Hematopoietic multipotent progenitor cell treated with erythropoietin and hydrocortisone succinate and interleukin-3 and kit ligand, for 15 days (in vitro differentiated cells): ENCODE data around the gene ZNF586.
"Not testable (repeated sequence)": the region's sequence is repeated elsewhere in the genome, so short reads cannot be mapped to it uniquely, and the experiment has no call there.

Source experiments
- DNase-seq: peaks from one replicate; pipeline ENCODE4 v3.0.0-alpha.2; 2015; ENCODE audit warnings: low spot score

ZNF586 gene

DNA sequence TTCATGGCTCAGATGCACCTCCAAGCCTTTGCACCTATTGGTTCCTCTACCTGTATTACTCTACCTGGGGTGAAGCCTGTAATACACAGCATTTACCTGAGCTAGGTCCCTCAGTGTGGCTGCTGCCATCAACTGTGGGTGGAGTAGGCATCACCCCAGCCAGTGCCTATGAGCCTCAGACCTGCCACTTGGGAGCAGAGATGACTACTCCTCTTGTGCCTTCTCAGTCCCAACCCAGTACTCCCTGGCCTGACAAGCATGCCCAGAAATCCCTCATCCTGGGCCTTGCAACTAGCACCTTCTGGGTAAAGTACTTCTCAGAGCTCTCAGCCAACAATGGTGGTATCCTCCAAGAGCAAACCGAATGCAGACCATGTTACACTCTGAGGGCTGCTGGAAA, 27.1 kb downstream of the ZNF586 start:
- not testable (repeated sequence) for DNase-seq

DNA sequence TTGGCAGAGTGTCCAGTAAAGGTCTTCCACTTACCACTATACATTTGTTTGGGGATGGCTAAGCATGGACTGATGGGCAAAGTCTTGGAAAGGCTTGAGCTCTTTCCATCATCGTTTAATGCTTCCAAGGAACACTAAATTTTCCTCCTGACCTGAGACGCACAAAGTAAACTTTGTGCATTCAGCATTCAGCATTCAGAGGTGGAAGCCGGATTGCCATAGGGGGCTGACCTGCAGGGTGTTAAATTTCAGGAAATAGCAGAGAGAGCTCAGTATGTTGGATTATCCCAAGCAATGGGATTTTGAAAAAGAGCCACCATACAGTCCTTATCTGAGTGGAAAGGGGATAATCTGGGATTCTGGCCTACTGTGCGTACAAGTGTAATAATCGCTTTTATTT, 31.2 kb downstream of the ZNF586 start:
- DNase-seq, result no peak

DNA sequence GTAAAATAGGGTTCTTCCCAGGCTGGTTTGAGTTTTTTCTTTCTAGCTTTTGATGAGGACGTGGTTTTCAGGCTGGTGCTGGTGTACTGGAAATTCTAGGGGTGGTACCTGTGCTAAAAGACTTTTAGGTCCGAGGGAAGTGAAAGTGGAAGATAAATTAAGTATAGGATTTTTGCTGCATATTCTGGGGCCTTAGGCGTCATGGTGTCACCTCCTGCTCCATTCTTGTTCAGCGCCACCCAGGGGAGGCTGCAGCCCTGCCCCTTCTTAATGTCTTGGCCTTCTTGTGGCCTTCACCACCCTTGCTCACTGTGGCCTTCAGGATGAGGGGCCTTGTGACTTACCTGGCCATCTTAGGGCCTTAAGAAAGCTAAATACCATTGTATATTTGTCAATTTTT, 32.8 kb downstream of the ZNF586 start:
- peak; percentile 11 for DNase-seq

DNA sequence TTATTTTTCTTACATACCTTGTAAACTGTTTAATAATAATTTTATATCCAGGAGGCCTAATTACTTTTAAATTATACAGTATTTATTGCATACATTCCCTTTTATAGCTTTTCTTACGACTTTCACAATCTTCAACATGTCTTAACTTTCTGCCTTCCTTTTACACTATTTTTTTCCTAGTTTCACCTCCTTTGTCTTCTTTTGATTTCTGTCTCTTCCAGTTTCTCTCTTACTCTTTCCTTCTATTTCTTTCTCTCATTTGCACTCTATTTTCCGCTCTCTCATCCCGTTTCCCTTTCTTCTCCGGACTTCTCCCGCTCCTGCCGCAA, 33.8 kb downstream of the ZNF586 start:
- no peak for DNase-seq

DNA sequence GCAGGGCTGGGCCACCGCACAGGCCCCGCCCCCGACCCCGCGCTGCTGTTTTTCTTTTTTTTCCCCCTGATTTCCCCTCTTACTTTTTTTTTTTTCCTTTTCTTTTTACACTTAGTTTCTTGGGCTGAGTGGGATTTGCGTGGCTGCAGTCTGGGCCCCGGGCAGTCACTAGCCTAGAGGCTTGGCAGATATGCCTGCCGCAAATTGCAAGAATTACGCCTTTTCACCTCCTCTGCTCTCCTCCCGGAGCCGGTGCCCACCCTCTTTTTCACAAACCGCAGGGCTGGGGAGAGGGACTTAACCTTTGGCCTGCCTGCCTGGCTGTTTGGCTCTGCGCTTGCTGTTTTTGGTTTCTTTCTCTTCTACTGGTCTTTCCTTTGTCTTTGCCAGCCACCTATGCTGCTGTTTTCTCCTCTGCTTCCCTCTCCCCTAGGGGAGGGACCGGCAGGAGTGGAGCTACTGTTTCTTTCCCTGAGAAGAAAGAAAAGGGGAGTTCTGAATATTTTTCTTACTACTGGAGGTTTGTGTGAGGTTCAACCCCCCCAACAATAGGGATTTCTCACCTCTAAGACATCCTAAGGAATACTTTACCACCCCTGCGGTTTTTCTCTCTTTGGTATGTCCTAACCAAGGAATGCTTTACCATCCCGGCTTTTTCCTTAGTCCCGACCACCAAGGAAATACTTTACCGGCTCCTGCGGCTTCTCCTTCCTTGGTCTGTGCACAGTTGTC, 34.3 kb downstream of the ZNF586 start:
- peak; percentile 21 for DNase-seq

DNA sequence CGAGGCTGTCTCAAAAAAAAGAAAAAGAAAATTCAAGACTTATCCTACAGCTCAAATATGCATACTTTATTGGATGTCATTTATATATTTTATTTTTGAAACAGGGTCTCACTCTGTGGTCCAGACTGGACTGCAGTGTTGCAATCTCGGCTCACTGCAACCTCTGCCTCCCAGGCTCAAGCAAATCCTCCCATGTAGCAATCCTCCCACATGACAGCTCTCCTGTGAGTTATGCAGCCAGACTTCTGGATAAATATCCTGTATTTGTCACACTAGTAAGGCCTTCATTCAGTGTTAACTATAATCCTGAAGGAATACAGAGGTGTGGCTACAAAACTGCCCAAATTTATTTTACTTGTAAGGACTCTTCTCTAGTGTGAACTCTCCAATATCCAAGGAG, 38.1 kb downstream of the ZNF586 start:
- DNase-seq, result no peak

DNA sequence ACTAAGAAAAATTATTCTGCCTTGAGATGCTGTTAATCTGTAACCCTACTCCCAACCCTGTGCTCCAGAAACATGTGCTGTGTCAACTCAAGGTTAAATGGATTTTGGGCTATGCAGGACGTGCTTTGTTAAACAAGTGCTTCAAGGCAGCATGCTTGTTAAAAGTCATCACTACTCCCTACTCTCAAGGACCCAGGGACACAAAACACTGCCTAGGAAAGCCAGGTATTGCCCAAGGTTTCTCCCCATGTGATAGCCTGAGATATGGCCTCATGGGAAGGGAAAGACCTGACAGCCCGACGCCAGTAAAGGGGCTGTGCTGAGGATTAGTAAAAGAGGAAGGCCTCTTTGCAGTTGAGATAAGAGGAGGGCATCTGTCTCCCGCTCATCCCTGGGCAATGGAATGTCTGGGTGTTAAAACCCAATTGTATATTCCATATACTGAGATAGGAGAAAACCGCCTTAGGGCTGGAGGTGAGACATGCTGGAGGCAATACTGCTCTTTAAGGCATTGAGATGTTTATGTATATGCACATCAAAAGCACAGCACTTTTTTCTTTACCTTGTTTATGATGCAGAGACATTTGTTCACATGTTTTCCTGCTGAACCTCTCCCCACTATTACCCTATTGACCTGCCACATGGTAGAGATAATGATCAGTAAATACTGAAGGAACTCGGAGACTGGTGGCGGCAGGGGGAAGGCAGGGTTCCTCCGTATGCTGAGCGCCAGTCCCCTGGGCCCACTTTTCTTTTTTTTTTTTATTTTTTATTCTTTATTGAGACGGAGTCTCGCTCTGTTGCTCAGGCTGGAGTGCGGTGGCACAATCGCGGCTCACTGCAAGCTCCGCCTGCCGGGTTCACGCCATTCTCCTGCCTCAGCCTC, 41.2 kb downstream of the ZNF586 start:
- not testable (repeated sequence) for DNase-seq

DNA sequence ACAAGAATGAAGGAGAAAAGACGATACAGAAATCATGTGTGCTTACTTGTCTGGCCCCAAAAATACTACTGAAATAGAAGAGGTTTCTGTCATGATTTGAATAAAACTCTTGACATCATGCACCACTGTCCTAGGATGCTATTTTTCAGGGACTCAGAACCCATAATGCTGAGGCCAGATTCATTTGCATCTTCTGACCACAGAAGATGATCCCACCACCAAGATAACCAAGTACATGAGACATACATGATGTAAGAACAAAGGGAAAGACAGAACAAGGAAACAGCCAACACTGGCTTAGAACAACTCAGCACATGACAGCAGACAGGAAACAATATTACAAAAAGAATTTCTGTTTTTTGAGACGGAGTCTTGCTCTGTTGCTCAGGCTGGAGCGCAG, 42.8 kb downstream of the ZNF586 start:
- DNase-seq, result no peak

DNA sequence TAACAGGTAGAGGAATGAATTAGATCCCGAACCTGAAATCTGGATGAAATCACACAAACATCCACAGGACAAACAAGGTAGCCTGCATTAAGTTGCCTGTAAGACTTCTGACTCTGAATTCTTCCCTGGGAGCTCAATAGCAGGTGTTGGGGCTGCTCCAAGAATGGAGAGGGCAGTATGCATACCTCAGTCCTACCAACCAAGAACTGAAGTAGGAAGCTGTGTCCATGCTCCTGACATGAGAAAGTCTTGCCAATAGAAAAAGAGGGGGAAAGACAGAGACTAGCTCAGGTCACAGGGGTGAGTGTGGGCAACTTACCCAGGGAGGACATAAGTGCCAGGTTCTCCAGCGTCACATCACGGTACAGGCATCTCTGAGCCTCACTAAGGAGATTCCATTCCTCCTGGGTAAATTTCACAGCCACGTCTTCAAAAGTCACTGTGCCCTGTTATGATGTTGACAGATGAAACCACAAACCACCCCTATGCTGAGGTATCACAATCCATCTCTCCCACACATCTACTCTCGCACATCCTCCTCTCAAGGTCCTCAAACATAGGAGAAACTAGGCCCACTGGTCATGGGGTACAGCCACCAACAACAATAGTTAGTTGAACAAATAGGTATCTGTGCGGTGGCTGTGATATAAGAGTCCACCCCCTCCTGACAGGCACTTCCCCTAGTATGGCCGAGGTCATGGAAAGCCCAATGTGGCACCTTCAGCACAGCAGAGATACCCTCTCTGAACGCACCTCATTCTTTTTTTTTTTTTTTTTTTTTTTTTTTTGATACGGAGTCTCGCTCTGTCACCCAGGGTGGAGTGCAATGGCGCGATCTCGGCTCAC, 43.7 kb downstream of the ZNF586 start:
- not testable (repeated sequence) for DNase-seq

DNA sequence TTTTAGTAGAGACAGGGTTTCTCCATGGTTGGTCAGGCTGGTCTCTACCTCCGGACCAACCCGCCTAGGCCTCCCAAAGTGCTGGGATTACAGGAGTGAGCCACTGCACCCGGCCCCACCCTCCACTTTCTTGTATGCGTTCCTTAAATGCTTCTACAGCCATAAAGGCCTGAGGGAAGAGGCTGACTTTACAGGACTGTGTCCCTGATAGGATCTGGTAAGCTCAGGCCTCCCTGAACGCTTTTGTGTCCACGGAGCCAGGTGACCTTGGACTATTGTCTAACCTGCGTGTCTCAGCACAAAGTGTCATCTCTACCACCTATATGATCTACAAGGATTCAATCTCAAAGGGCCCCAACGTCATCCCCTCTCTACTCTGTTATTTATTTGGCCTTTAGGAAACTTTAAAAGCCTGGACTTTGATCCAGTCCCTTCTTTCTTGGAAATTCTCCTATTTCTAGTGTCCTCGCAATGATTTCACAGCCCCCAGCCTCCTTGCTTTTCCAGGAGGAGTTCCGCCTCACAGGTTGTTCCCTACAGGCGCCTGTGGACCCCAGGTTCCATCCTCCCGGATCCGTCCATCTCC, 44.5 kb downstream of the ZNF586 start:
- DNase-seq, result no peak

DNA sequence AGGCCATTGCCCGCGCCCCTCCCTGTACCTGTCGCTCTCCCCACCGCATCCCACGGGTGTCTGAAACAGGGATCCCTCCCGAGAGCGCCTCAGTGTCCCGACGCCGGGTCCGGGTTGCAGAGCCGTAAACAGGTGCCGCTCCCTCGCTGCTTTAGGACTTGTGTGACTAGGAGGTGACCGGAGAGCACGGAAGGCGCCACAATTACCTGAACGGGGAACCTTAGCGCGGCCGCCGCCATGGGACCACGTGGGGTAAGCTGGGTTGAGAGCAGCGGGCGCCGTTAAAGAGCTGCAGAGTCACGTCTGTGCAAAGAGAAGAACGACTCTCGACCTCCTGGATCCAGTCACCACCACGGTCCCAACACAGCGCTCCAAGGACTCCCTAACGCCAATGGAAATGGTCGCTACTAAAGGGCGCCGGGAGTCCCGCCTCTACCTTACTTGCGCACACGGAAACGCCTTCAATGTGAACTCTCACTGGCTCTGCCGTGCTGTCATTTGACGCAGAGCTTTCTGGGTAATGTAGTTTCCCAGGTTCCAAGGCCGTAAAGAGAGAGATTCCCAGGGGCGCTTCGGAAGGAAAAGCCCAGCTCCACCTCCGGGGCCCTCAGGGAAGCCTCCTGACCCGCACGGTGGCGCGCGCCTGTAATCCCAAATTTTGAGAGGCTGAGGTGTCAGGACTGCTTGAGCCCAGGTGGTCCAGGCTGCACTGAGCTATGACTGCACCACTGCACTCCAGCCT, 45.2 kb downstream of the ZNF586 start, which contains the start of gene ZNF552:
Gene ZNF552 (minus strand): TSS at position 409 of the 742 bp plus-strand sequence. CDS start 170 bp downstream, at position 239.
- DNase-seq, result peak; percentile 89

DNA sequence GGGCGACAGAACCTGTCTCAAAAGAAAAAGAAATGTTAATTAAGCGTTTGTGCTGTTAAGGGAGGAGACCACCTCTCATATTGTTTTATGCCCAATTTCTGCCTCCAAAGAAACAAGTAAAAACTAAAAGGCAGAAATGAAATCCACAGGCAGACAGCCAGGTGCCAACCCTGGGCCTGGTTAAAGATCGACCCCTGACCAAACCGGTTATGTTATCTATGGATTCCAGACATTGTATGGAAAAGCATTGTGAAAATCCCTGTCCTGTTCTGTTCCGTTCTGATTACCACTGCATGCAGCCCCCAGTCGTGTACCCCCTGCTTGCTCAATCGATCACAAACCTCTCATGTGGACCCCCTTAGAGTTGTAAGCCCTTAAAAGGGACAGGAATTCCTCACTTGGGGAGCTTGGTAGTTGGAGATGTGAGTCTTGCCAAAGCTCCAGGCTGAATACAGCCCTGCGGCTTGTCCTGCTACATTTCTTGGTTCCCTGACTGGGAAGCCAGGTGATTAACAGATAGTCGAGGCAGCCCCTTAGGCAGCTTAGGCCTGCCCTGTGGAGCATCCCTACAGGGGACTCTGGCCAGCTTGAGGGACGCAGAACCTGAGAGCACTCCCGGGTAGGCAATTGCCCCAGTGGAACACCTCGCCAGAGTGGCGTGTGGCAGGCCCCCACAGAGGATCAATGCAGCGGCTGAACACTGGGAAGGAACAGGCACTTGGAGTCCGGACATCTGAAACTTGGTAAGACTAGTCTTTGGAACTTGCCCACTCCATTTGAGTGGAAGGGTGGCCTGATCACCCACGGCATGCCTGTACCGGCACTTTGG, 46.0 kb downstream of the ZNF586 start:
- no peak for DNase-seq

DNA sequence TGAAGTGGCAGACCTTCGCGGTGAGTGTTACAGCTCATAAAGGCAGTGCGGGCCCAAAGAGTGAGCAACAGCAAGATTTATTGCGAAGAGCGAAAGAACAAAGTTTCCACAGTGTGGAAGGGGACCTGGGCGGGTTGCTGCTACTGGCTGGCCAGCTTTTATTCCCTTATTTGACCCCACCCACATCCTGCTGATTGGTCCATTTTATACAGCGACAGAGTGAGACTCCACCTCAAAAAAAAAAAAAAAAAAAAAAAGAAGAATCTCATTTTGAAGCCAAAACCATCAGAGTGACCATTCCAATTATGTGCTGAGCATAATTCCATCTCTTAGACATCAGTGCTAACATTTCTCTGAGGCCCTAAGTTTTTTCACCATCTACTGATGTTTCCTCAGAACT, 47.2 kb downstream of the ZNF586 start:
- no peak for DNase-seq

DNA sequence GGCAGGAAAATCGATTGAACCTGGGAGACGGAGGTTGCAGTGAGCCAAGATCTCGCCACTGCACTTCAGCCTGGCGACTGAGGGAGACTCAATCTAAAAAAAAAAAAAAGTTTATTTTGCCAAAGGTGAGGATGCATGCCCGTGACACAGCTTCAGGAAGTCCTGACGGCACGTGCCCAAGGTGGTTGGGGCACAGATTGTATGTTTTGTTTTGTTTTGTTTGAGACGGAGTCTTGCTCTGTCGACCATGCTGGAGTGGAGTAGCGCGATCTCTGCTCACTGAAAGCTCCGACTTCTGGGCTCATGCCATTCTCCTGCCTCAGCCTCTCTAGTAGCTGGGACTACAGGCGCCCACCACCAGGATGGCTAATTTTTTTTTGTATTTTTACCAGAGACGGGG, 48.5 kb downstream of the ZNF586 start:
- DNase-seq, result no peak

DNA sequence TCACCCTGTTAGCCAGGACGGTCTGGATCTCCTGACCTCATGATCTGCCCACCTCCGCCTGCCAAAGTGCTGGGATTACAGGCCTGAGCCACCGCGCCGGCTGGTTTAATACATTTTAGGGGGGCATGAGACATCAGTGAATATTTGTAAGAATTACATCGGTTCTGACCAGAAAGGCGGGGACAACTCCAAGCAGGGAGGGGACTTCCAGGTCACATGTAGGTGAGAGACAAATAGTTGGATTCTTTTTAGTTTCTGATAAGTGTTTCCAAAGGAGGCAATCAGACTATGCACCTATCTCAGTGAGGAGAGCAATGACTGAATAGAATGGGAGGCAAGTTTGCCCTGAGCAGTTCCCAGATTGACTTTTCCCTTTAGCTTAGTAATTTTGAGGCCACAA, 48.9 kb downstream of the ZNF586 start:
- no peak for DNase-seq

DNA sequence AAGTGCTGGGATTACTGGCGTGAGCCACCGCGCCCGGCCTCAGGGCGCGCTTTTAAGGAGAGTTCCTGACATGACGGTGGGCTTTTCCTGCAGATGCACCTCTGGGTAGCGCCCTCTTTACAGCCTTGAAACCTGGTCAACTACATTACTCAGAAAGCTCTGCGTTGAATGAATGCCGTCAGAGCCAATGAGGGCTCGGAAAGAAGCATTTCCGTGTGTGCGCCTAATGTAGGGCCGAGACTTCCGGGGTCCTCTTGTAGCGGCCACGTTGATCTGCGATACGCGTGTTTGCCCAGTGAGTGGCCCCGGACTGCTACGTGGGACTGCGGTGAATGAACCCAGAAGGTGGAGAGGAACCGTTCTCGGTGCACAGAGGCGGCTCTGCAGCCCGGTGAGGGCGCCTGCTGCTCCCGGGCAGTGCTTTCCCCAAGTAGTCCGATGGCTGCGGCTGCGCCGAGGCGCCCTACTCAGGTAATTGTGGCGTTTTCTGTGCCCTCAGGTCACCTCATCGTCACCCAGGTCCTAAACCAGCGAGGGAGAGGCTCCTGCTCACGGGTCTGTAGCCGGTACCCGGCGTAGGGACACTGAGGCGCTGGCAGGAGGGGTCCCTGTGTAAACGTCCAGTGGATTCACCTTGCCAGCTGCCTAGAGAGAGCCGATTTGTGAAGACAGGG, 50.1 kb downstream of the ZNF586 start:
- DNase-seq, result peak; percentile 84

DNA sequence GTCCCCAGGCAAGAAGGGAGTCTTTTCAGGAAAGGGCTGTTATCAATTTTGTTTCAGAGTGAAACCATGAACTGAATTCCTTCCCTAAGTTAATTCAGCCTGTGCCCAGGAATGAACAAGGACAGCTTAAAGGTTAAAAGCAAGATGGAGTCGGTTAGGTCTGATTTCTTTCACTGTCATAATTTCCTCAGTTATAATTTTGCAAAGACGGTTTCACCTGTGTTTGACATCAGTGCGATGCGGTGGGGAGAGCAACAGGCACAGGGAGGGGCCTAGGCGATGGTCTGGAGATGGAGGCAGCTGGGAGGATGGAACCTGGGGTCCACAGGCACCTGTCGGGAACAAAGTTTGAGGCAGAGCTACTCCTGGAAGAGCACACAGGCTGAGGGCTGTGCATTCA, 51.1 kb downstream of the ZNF586 start:
- DNase-seq, result no peak

DNA sequence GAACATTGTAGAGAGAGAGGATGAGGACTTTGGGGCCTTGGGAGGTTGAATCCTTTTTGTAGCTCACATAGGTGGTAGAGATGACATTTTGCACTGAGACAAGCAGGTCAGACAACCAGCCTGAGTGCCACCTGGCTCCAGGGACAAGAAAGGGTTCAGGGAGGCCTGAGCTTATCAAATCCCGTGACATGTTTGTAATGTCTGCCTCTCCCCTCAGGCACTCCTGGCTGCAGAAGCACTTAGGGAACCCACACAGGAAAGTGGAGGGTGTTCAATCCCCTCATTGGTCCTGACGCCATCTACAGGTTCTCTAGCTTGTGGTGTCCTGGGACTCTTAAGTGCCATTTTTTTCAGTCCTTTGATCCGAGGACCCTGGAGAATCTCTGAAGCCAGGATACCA, 51.6 kb downstream of the ZNF586 start:
- not testable (repeated sequence) for DNase-seq

DNA sequence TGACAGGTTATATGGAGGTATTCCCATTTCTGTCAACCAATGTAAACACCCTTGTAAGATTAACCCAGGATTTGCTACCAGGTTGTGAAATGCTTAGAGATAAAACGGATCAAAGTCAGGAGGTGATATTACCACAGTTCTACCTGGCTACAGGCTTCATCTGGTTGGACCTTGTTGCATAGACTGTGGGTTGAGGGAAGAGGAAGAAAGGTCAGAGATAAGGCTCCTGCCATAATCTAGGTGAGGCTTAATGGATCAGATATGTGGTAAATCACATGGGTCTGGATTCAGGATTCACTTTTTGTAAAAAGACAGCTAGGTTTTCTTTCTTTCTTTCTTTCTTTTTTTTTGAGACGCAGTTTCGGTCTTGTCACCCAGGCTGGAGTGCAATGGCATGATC, 52.0 kb downstream of the ZNF586 start:
- not testable (repeated sequence) for DNase-seq

DNA sequence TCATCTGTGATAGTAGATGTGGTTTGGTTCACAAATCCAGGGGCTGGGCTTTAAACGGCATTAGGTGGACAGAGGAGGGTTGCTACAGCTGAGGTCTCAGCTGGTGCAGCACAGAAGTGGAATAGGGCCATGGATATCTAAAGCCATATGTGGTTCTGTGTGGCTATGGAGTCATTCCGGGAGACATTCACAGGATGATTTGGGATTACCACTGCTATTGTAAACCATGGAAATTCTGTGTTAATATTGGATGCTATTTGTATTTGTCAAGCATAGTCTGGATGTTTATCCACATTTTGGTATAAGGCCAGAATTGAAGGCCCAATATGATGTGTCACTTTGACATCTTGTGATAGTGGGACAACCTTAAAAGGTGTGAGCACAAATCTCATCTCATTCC, 53.7 kb downstream of the ZNF586 start:
- not testable (repeated sequence) for DNase-seq
